ENCODE results near the gene SNAPIN. TPM values are rescaled to one million over a fixed set of nuclear protein-coding genes. Genes with fewer than 3 reads are reported as not detected.

SNAPIN gene
- total RNA-seq, 1 experiment from 2014 or later, result 23.4 TPM

DNA sequence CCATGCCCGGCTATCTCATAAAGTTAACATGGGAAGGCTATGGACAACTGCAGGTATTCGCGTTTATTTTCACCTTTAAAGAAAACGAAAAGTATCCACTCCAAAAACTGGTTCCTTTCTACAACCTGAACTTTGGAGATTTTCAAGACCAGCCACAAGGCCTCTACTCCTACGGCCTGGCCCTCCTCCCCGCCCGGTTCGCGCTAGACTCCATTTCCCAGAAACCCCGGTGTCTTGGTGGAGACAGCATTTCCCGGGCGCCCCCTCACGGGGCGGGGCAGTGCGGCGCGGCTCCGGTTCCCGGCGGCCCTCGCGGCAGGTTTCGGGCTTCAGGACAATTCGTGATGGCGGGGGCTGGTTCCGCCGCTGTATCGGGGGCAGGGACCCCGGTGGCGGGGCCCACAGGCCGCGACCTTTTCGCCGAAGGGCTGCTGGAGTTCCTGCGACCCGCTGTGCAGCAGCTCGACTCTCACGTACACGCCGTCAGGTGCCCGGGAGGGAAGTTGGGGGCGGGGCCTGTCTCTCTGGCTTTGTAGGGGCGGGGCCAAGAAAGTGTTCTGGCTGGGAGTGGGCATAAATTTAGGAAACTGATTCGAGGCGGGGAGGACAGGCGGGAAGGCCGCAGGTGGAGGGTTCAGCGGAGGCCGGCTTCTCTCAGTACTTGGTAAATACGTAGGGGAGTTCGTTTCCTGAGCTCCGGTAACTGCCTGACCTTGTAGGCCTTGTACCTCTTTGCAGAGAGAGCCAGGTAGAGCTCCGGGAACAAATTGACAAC, at the start of gene SNAPIN (continued):
- no peak for TF ChIP-seq ZNF671 (CRISPR knock-in tag; IDR thresholded peaks at IDR 0.05)
- TF ChIP-seq SOX15 (CRISPR knock-in tag; IDR thresholded peaks at IDR 0.05), result no peak
- TF ChIP-seq CREB1 (CRISPR knock-in tag; IDR thresholded peaks at IDR 0.05), result no peak
- no peak for TF ChIP-seq SMAD3 (CRISPR knock-in tag; IDR thresholded peaks at IDR 0.05; ENCODE audit: borderline replicate concordance)
- TF ChIP-seq MAX (CRISPR knock-in tag; IDR thresholded peaks at IDR 0.05), result no peak
- peak; percentile 78 for TF ChIP-seq SP1 (CRISPR knock-in tag; conservative IDR thresholded peaks at IDR 0.05)
- no peak for TF ChIP-seq SMAD4 (CRISPR knock-in tag; IDR thresholded peaks at IDR 0.05)
- TF ChIP-seq, protein P1, sequence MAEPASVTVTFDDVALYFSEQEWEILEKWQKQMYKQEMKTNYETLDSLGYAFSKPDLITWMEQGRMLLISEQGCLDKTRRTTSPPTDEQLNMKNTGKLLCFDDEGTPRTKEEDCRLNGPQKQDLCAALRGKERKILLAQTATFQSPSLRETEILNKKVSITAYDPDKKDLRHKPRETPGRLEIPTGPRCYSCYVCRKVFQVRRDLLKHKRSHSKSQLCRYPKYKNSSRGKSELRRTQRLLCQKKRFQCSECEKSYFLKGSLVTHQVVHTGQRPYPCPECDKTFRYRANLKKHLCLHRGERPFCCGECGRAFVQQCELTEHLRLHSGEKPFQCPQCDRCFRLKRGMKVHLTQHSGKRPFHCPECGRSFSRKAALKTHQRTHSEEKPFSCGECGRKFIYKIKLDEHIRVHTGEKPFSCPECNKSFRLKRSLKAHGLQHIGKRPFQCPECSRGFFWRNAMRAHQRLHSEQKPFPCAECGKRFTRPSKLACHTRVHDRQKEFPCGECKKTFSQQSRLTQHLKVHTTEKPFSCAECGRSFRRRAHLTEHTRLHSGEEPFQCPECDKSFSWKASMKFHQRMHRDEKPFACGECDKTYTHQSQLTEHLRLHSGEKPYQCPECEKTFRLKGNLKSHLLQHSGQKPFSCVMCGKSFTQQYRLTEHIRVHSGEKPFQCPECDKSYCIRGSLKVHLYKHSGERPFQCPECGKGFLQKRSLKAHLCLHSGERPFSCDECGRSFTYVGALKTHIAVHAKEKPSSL (CRISPR knock-in tag; conservative IDR thresholded peaks at IDR 0.05), result no peak
- TF ChIP-seq ZNF121 (CRISPR knock-in tag; IDR thresholded peaks at IDR 0.05), result no peak
- TF ChIP-seq FOXK1 (CRISPR knock-in tag; IDR thresholded peaks at IDR 0.05), result peak; percentile 21; the same call in 1 of the 2 replicates
- TF ChIP-seq ZSCAN18 (CRISPR knock-in tag; IDR thresholded peaks at IDR 0.05), result no peak
- TF ChIP-seq MXD4 (CRISPR knock-in tag; IDR thresholded peaks at IDR 0.05; ENCODE audit: borderline replicate concordance), result no peak
- no peak for TF ChIP-seq TEAD4 (CRISPR knock-in tag; IDR thresholded peaks at IDR 0.05)
- TF ChIP-seq GRHL2 (CRISPR knock-in tag; IDR thresholded peaks at IDR 0.05; ENCODE audit: insufficient replicate concordance, severe bottlenecking), result no peak
- TF ChIP-seq AFF4 (CRISPR knock-in tag; IDR thresholded peaks at IDR 0.05; ENCODE audit: borderline replicate concordance), result no peak
- no peak for TF ChIP-seq FOXJ3 (CRISPR knock-in tag; IDR thresholded peaks at IDR 0.05; ENCODE audit: borderline replicate concordance)
- 0 out of 2 replicates have a peak, but pooled peaks have one; percentile 45 for TF ChIP-seq HMGXB4 (CRISPR knock-in tag; IDR thresholded peaks at IDR 0.05)
- TF ChIP-seq NFATC4 (CRISPR knock-in tag; IDR thresholded peaks at IDR 0.05), result no peak
- TF ChIP-seq, protein P2, sequence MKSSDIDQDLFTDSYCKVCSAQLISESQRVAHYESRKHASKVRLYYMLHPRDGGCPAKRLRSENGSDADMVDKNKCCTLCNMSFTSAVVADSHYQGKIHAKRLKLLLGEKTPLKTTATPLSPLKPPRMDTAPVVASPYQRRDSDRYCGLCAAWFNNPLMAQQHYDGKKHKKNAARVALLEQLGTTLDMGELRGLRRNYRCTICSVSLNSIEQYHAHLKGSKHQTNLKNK (CRISPR knock-in tag; IDR thresholded peaks at IDR 0.05), result no peak
- no peak for TF ChIP-seq HMGA2 (CRISPR knock-in tag; IDR thresholded peaks at IDR 0.05)
- TF ChIP-seq ZNF263 (CRISPR knock-in tag; IDR thresholded peaks at IDR 0.05; ENCODE audit: low read depth), result no peak
- no peak for TF ChIP-seq IRF2 (CRISPR knock-in tag; IDR thresholded peaks at IDR 0.05; ENCODE audit: borderline replicate concordance, low read depth)

All from WTC11 (cell line).